Suppressor macrophage treated with lipopolysaccharide for 4 hours (primary cell): ENCODE measurements around the gene CD109.
"Not testable (repeated sequence)": the region's sequence is repeated elsewhere in the genome, so short reads cannot be mapped to it uniquely, and the experiment has no call there.

Source experiments
- DNase-seq: peaks from one replicate; pipeline ENCODE4 v3.0.0-alpha.2; 2020

CD109 gene

GRCh38 chr6:73796881-73797280 is 100.9 kb downstream of the CD109 start:
- DNase-seq: no peak

- no peak for DNase-seq
Measured at GRCh38 chr6:73797861-73798260, 101.9 kb downstream of the CD109 start.

GRCh38 chr6:73798592-73798991 is 102.6 kb downstream of the CD109 start:
- peak; percentile 48 for DNase-seq

- DNase-seq: no peak
Measured at GRCh38 chr6:73800997-73801396, 105.0 kb downstream of the CD109 start.

GRCh38 chr6:73801652-73802268 is 105.8 kb downstream of the CD109 start:
- DNase-seq: no peak

GRCh38 chr6:73802366-73802765 is 106.4 kb downstream of the CD109 start:
- no peak for DNase-seq

GRCh38 chr6:73803562-73804241 is 107.7 kb downstream of the CD109 start:
- no peak for DNase-seq

- not testable (repeated sequence) for DNase-seq
Measured at GRCh38 chr6:73805221-73805620, 109.2 kb downstream of the CD109 start.

GRCh38 chr6:73805982-73806381 is 110.0 kb downstream of the CD109 start:
- DNase-seq: not testable (repeated sequence)

GRCh38 chr6:73811706-73812105 is 115.7 kb downstream of the CD109 start:
- DNase-seq: no peak

- no peak for DNase-seq
Measured at GRCh38 chr6:73817253-73817652, 121.2 kb downstream of the CD109 start.

- no peak for DNase-seq
Measured at GRCh38 chr6:73823046-73823735, 127.2 kb downstream of the CD109 start.

- no peak for DNase-seq
Measured at GRCh38 chr6:73823832-73824231, 127.8 kb downstream of the CD109 start.

- no peak for DNase-seq
Measured at GRCh38 chr6:73826571-73826970, 130.6 kb downstream of the CD109 start.

- DNase-seq: no peak
Measured at GRCh38 chr6:73830119-73830518, 134.1 kb downstream of the CD109 start.

GRCh38 chr6:73832313-73832712 is 136.3 kb downstream of the CD109 start:
- no peak for DNase-seq

- DNase-seq: not testable (repeated sequence)
Measured at GRCh38 chr6:73844696-73845095, 148.7 kb downstream of the CD109 start.

- not testable (repeated sequence) for DNase-seq
Measured at GRCh38 chr6:73851048-73851447, 155.0 kb downstream of the CD109 start.

- peak; percentile 88 for DNase-seq
Measured at GRCh38 chr6:73854998-73855718, 159.2 kb downstream of the CD109 start.

GRCh38 chr6:73857341-73857890 is 161.4 kb downstream of the CD109 start:
- DNase-seq: no peak

- no peak for DNase-seq
Measured at GRCh38 chr6:73858376-73858775, 162.4 kb downstream of the CD109 start.

- DNase-seq: no peak
Measured at GRCh38 chr6:73860303-73860702, 164.3 kb downstream of the CD109 start.

- DNase-seq: no peak
Measured at GRCh38 chr6:73866305-73866704, 170.3 kb downstream of the CD109 start.
